ENCODE data around the gene ADAMTS12.

The ADAMTS12 gene

DNA sequence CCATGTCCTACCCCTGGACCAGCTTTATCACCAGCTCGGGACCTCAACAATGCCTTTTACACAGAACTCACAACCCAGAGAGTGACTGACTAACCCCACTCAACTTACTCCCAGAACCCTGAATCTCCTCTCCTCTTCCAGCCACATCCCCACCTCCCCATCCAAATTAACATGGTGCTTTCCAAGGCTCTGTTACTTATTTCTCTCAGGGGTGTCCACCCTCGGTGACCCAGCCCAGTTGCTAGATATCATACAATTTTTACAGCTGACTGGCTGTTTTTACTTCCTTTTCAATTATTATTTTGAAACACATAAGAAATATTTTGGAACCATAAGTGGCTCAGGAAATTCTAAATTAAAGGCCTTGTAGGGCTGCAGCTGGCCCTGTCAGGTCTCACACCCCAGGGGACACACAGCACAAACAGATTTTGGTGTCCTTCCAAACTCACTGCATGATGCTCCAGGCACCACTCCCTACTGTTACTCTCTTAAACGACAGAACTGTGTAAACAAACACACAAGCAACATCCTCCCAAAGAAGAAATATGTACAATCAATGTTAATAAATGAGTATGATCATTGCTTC, 180.6 kb downstream of the ADAMTS12 start:
- no peak for DNase-seq (ENCODE audit: low read depth)

DNA sequence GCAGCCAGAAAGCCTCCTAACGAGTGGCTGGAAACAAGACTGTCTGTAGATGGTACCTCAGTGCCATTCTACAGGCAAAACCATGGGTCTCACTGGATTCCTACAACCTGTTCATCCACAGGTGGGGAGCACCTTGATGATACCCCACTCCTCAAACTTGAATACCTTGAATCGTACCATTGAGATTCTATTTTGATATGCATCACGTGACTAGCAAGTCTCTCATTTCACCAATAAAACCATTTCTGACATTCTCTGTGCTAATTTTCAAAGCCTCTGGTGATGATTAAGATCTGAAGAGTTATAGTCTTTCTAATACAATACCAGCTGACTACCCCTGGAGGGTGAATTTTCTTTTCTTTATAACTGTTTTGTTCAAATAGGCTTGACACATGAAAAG, 188.9 kb downstream of the ADAMTS12 start:
- DNase-seq (ENCODE audit: low read depth) = no peak

GRCh38 chr5:33701951-33702350, 189.8 kb downstream of the ADAMTS12 start:
- DNase-seq (ENCODE audit: low read depth) = no peak

DNA sequence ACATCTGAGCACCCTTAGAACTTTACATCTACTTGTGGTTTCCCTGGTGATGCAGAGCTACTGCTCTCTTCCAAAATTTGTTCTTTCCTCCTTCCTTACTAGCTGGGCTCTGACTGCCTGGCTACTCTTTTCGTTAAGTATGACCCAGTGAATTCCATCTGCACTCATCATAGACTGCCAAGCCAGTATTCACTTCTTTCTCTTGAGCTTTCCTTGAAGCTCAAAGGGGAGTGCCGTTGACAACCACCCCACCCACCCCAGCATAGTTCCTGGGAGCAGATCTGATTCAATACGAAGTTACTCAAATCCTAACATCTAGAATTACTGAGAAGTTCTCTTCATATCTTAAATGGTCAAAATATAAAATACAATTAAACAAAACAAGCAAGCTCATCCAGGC, 190.5 kb downstream of the ADAMTS12 start:
- no peak for DNase-seq (ENCODE audit: low read depth)

DNA sequence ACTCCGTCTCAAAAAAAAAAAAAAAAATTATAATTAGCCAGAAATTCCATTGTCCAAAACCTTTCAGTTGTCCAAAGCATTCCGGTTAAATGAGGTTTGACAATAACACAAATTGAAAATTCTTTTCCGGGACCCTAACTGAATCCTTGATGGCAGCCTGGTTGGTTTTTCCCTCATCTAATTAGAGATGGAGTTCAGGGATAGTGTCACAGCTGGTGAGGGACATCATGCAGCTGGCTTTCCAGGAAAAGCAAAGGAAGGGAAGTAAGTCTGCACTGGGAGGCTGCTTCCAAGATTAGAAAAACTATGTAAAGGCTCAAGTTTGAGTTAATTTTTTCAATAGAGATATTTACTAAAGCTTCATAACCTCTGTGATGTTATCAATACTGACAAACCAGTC, 195.4 kb downstream of the ADAMTS12 start:
- DNase-seq (ENCODE audit: low read depth) = no peak

DNA sequence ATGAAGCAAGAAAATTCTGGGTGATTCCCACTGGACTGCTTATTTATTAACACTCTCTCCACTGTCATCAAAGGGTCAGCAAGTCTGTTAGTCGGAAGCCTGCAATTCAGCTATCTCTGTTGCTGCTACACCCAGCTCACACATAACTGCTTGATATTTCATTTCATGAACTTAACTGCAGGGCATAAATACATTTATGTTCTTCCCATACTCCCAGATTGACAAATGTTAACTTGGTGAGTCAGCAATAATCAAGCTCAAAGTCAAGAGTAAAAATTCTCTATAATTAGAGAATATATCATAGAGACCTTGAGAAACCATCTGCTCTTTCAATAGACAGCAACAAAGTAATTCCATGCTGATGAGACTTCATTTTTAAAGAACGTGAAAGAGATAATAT, 198.8 kb downstream of the ADAMTS12 start:
- no peak for DNase-seq (ENCODE audit: low read depth)

DNA sequence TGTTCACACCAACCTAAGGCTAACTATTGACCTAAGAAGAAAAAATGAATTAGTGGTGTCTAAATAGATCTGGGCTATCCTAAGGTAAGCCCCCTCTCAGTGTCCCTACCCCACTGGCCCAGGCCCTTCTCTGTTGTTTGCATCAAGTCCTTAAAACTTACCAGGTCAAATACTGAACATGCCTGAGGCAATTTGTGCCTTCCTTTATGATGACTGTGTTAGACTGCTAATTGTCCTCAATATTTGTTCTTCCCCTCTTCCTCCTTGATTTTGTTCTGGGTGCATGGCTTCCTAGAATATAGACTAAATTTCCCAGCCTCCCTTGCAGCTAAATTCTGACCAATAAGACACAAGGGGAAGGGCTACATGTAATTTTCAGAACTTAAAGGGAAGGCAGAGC, 199.9 kb downstream of the ADAMTS12 start:
- DNase-seq (ENCODE audit: low read depth) = no peak

- peak; percentile 75 for DNase-seq (ENCODE audit: low read depth)
Measured at GRCh38 chr5:33690374-33691135, 201.2 kb downstream of the ADAMTS12 start.

DNA sequence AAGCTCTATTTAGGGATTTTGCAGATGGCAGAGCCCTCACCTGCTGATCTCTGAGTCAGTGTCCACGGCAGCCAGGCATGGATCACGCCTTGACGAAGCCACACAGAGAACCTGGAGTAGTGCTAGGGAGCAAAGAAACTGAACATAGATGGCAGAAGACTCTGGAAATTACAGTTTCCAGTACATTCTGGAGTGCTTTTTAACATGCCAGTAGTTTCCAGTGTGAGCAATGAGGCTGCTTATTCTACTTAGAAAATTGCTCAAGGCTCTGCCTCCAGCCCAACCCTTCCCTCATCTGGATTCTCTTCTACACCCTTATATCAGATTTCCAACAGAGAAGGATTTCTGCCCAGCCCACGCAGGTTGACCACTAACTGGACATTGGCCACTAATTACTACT, 203.3 kb downstream of the ADAMTS12 start:
- DNase-seq (ENCODE audit: low read depth) = no peak

- no peak for DNase-seq (ENCODE audit: low read depth)
Measured at GRCh38 chr5:33688066-33688465, 203.7 kb downstream of the ADAMTS12 start.

- no peak for DNase-seq (ENCODE audit: low read depth)
Measured at GRCh38 chr5:33685873-33686755, 205.7 kb downstream of the ADAMTS12 start.

DNA sequence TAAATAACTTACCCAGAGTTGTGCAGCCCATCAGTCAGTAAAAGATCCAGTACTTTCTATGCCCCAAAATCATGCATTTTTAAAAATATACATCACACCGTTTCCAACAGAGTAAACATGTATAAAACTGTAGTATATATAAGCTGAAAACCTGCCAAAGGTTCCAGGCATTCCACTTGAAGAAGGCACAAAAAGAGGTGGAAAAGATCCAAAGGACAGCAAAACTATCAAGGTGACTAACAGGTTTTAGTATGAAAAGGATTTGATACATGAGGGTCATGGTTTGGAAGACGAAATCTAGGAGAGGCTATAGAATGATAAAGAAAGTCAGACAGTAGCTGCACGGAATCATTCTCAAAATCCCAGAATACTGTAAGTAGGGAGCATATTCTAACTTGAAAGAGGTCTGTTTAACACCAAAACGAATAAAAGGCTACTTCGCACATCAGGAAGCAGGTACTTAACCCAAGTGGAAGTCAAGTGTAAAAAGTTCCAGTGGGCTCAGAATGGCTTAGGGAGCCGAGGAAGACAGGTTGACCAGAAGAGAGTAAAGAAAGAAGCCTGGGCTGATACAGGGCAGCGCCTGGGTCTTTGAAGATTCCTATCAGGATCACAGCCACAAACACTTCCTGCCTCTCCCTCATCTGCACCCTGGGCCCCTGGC, 207.2 kb downstream of the ADAMTS12 start:
- no peak for DNase-seq (ENCODE audit: low read depth)

- DNase-seq (ENCODE audit: low read depth) = no peak
Measured at GRCh38 chr5:33679791-33680190, 212.0 kb downstream of the ADAMTS12 start.

GRCh38 chr5:33675958-33676464, 215.8 kb downstream of the ADAMTS12 start:
- DNase-seq (ENCODE audit: low read depth) = no peak

DNA sequence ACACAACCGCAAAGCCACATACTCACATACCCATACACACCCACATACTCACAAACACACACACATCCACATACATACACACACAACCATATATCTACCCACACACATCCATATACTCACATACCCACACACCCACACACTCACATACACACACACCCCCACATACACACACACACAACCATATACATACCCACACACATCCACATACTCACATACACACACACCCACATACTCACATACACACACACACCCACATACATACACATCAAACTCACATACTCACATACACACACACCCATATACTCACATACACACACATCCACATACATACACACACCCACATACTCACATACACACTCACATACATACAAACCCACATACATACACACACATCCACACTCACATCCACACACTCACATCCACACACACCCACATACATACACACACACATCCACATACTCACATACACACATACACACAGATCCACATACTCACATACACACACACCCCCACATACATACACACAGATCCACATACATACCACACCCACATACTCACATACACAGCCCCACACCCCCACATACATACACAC, 220.0 kb downstream of the ADAMTS12 start:
- no peak for DNase-seq (ENCODE audit: low read depth)

- peak; percentile 23 for DNase-seq (ENCODE audit: low read depth)
Measured at GRCh38 chr5:33662722-33663427, 228.9 kb downstream of the ADAMTS12 start.

DNA sequence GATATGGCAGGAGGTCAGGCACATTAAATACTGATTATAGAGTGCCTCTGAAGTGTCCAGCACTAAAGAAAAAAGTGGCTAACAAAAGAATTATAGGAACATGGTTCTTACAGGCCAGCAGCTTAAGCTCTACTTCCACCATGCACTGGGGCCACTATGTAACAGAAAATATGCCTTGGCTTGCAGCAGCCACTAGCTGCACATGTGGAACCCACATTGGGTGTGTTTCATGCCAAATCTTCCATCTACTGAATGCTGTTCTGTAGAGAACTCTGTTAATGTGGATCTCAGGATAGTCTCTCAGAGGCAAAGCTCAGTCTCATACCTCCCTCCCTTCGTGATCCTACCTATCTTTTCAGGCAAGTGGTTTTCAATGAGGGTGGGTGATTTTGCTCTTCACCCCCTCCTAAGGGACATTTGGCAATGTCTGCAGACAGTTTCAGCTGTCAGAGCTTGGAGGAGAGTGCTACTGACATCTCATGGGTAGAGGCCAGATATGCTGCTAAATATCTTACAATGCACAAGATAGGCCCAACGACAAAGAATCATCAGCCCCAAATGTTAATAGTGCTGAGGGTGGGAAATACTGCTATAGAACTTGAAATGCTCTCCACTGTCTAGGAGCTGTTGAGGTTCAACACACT, 232.1 kb downstream of the ADAMTS12 start:
- no peak for DNase-seq (ENCODE audit: low read depth)

DNA sequence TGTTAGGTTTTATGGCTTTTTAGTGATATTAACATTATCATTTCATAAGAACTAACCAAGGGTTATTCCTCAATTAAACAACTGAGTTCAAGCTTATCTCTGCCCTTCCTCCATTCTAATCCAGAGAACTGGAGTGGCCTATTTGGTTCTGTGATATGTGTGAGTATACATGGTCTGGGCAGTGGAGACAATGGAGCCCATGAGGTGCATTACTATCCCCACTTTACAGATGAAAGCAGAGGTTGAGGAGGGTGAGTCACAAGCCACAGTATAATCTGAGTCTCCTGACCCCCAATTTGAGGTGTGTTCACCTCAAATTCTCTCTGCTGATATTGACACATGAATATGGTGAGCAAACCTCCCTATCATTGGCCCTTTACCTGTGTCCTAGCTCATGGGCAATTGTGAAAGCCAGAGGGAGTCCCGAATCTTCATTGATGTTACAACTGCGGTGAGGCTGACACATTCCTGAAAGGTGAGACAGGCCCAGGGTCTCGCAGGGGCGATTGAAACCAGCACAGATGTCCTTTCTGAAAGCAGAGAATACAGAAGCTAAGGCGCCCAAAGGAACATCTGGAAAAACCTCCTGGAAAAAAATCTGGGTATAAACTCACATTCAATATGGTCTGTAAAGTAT, 233.9 kb downstream of the ADAMTS12 start:
- DNase-seq (ENCODE audit: low read depth) = no peak

DNA sequence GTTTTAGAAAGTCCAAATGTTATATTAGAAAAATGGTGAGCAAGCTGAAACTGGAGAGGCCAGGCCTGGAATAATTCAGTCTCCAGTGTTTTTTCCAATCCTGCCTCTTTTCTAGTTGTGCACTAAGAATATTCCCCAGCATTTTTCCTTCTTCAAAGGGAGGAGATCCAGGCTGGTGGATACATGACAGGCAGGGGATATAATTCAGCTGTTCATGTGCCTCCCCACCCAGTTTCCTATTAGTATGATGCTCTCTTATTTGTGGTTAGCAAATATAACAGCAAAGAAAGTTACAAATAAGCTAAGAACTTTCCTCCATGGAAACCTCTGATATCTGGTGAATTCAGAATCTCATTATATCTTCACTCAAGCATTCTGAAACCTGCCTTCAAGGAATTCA, 234.6 kb downstream of the ADAMTS12 start:
- DNase-seq (ENCODE audit: low read depth) = no peak

- no peak for DNase-seq (ENCODE audit: low read depth)
Measured at GRCh38 chr5:33650911-33651310, 240.9 kb downstream of the ADAMTS12 start.
